Stimulated activated CD8-positive, alpha-beta memory T cell treated with anti-CD3 and anti-CD28 coated beads, Interleukin-7, amount 100 ng/mL, for 1 hour (primary cell): ENCODE data around the gene GRB10.
"Not testable (repeated sequence)": the region's sequence is repeated elsewhere in the genome, so short reads cannot be mapped to it uniquely, and the experiment has no call there.

ENCODE experiments used
- DNase-seq, 2 donors: peaks; one replicate each; pipeline ENCODE4 v3.0.0-alpha.2; 2020; ENCODE audit warnings: low read depth in 2 of 2

The GRB10 gene

GRCh38 chr7:50608196-50608906 lies 174.3 kb downstream of the GRB10 start:
- no peak for DNase-seq

- DNase-seq, result no peak
Observed at GRCh38 chr7:50607524-50608125, 175.1 kb downstream of the GRB10 start.

GRCh38 chr7:50605059-50605458 lies 177.6 kb downstream of the GRB10 start:
- no peak for DNase-seq

- no peak for DNase-seq
Observed at GRCh38 chr7:50603287-50603686, 179.4 kb downstream of the GRB10 start.

GRCh38 chr7:50599385-50599784 lies 183.3 kb downstream of the GRB10 start:
- no peak for DNase-seq

GRCh38 chr7:50598460-50599343 lies 184.0 kb downstream of the GRB10 start:
- no peak for DNase-seq

- no peak for DNase-seq
Observed at GRCh38 chr7:50596484-50596883, 186.2 kb downstream of the GRB10 start.

- no peak for DNase-seq
Observed at GRCh38 chr7:50595491-50596102, 187.1 kb downstream of the GRB10 start.

- DNase-seq, result no peak
Observed at GRCh38 chr7:50594734-50595485, 187.8 kb downstream of the GRB10 start.

GRCh38 chr7:50594136-50594535 lies 188.6 kb downstream of the GRB10 start:
- DNase-seq, result no peak

- DNase-seq, result no peak
Observed at GRCh38 chr7:50592940-50593339, 189.8 kb downstream of the GRB10 start.

- DNase-seq, result no peak
Observed at GRCh38 chr7:50591480-50592438, 190.9 kb downstream of the GRB10 start.

GRCh38 chr7:50591098-50591479 lies 191.6 kb downstream of the GRB10 start:
- no peak for DNase-seq

- DNase-seq, result no peak
Observed at GRCh38 chr7:50590535-50590934, 192.2 kb downstream of the GRB10 start.

- DNase-seq, result no peak
Observed at GRCh38 chr7:50589364-50589763, 193.3 kb downstream of the GRB10 start.

GRCh38 chr7:50588937-50589336 lies 193.8 kb downstream of the GRB10 start:
- DNase-seq, result no peak

- DNase-seq, result no peak
Observed at GRCh38 chr7:50587737-50588136, 195.0 kb downstream of the GRB10 start.

GRCh38 chr7:50584793-50585408 lies 197.8 kb downstream of the GRB10 start:
- DNase-seq, result no peak

GRCh38 chr7:50584386-50584785 lies 198.3 kb downstream of the GRB10 start:
- DNase-seq, result no peak

GRCh38 chr7:50583295-50583694 lies 199.4 kb downstream of the GRB10 start:
- DNase-seq, result not testable (repeated sequence)
